Eye (tissue), 1 donor: ENCODE data around the gene LPCAT3.
"Not testable (repeated sequence)": the region's sequence is repeated elsewhere in the genome, so short reads cannot be mapped to it uniquely, and the experiment has no call there.

Source experiments
- DNase-seq: peaks from one replicate; pipeline ENCODE4 v3.0.0-alpha.2; 2015

The LPCAT3 gene, protein sequence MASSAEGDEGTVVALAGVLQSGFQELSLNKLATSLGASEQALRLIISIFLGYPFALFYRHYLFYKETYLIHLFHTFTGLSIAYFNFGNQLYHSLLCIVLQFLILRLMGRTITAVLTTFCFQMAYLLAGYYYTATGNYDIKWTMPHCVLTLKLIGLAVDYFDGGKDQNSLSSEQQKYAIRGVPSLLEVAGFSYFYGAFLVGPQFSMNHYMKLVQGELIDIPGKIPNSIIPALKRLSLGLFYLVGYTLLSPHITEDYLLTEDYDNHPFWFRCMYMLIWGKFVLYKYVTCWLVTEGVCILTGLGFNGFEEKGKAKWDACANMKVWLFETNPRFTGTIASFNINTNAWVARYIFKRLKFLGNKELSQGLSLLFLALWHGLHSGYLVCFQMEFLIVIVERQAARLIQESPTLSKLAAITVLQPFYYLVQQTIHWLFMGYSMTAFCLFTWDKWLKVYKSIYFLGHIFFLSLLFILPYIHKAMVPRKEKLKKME

DNA sequence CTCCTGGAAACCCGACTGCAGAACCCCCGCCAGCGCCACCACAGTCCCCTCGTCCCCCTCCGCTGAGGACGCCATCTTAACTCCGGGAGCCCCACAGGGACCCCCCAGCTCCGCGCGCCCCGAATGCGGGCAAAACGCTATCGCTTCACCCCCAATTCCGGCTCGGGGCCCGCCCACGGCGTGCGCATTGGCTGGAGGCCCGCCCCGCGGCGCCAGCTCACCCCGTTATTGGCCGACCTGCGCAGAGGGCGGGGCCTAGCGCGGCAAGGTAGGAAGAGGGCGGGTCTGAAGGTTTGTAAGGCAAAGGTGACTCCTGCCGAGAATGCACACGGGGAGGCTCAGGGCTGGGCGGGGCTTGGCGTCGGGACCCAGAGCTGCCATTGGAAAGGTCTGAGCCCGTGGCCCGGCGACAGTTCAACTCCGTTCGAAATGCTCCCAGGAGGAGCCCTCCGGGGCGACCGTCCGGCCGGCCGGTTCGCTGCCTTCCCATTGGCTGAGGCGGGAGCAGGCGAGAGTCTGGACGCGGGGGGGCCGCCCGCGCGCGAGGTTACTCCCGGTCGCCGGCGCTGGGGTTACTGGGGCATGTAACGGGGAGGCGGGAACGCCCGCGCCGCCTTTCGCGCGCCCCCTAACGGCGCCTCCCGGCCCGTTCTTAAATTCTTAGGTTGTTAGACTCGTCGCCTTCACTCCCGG, at the start of gene LPCAT3:
LPCAT3 (minus strand) TSS at position 127 of the 693 bp plus-strand sequence; CDS start at position 75, 52 bp downstream.
- peak; percentile 98 for DNase-seq

DNA sequence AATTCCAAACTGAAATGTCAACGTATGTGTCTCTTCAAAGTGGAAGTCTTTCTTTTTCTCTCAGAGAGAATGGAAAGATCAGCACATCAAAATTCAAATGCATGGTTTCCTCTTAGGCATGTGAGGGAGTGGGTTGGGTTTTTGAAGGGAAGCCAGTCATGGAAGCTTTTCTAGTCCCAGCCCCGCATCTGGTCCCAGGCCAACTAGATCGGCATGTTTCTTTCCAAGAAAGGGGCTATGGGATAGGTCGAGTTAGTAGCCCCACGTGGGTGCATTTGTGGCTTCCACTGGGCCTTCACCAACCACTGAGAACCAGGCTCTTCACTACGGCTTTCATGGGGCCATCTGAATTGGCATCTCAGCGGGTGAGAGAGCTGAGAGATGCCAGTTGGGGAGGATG, 48.8 kb upstream of the LPCAT3 start:
- DNase-seq, result no peak

- no peak for DNase-seq
Measured at GRCh38 chr12:7066596-7066995, 48.3 kb upstream of the LPCAT3 start.

GRCh38 chr12:7065073-7065623, 46.9 kb upstream of the LPCAT3 start:
- no peak for DNase-seq

- no peak for DNase-seq
Measured at GRCh38 chr12:7064516-7064915, 46.2 kb upstream of the LPCAT3 start.

DNA sequence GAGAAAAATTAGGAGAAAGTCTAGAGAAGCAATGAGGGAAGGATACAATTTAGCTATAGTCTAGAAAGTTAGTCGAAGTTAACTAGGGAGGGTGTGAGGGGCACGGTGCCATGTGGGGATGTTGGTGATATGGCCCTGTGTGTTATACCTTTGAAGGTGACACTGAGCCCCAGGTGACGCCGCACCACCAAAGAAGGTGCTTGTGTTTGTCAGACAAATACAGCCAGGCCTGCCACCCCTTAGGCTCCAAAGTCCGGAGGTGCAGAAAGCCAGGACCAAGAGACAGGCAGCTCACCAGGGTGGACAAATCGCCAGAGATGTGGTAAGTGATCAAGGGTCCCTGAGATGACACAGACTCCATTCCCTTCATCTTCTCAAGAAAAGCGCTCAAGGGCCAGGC, 43.3 kb upstream of the LPCAT3 start:
- DNase-seq, result no peak

DNA sequence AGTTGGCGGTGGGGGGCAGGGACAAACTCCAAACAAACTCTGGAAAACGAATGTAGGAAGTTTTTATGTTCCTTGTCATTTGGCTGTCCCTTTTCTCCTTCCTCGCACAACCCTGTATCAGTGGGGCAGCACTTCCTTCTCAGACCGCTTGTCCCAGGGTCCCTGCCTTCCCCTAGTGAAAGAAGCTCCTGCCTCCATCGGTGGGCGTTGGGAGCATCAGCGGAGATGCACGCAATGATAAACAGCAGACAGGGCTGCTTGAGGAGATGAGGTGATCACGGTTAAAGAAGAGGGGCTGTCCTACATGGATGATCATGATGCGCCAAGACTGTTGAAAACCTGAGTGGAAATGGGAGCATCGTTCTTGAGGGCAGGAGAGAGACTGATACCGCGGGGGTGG, 42.9 kb upstream of the LPCAT3 start:
- DNase-seq, result no peak

- DNase-seq, result peak; percentile 86
Measured at GRCh38 chr12:7060353-7060954, 42.2 kb upstream of the LPCAT3 start, which contains the start of gene C1S. Gene C1S, plus strand, starts transcription at chr12:7060718. Its CDS starts 1,195 bp downstream, at chr12:7061913.

GRCh38 chr12:7059780-7060179, 41.5 kb upstream of the LPCAT3 start:
- no peak for DNase-seq

- DNase-seq, result no peak
Measured at GRCh38 chr12:7058850-7059395, 40.6 kb upstream of the LPCAT3 start.

DNA sequence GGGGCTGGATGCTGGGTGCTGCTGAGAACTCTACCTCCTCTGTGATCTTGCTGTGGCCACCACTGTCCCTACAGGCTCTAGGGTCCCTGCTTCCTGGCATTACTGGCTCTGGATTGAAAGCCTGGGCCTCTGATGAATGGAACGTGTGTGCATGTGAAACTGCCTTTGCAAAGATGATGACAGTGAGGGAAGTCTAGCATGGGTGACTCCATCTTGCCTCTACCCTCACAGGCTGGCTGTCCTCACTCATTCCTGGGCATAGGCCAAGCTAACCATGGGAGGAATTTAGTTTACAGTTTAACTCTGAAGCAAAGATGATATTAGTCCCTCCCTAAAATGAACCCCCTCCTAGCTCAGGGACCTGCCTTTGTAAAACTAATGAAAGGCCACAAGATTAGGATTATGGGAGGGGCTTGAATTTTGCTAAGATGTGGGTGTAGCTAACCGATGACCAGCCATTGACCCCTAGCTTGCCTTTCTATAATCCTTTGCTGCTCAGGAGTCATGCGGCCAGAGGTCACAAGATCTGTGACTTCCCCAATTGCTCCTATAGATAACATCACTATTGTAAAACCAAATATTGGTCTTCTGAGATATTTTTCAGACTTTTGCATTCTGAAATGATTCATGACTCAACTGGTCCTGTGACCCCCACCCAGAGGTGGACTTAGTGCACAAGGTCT, 40.0 kb upstream of the LPCAT3 start:
- DNase-seq, result no peak

GRCh38 chr12:7055736-7056135, 37.5 kb upstream of the LPCAT3 start:
- not testable (repeated sequence) for DNase-seq

DNA sequence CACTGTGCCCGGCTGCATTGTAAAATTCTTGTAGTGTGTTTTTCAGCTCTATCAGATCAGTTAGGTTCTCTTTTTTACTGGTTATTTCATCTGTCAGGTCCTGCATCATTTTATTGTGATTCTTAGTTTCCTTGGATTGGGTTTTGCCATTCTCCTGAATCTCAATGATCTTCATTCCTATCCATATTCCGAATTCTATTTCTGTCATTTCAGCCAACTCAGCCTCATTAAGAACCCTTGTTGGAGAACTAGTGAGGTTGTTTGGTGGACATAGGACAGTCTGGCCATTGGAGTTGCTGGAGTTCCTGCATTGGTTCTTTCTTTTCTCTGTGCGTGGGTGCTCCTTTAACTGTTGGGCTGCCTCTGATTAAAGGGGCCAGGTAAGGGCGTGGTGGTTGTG, 36.6 kb upstream of the LPCAT3 start:
- no peak for DNase-seq

GRCh38 chr12:7049973-7050372, 31.7 kb upstream of the LPCAT3 start:
- not testable (repeated sequence) for DNase-seq

DNA sequence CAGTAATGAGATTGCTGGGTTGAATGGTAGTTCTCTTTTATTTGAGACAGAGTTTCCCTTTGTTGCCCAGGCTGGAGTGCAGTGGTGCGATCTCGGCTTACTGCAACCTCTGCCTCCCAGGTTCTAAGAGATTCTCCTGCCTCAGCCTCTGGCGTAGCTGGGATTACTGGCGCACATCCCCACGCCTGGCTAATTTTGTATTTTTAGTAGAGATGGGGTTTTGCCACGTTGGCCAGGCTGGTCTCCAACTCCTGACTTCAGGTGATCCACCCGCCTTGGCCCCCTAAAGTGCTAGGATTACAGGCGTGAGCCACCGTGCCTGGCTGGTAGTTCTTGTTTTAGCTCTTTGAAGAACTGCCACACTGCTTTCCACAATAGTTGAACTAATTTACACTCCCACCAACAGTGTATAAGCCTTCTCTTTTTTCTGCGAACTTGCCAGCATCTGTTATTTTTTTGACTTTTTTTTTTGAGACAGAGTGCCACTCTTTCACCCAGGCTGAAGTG, 31.2 kb upstream of the LPCAT3 start:
- DNase-seq, result not testable (repeated sequence)

DNA sequence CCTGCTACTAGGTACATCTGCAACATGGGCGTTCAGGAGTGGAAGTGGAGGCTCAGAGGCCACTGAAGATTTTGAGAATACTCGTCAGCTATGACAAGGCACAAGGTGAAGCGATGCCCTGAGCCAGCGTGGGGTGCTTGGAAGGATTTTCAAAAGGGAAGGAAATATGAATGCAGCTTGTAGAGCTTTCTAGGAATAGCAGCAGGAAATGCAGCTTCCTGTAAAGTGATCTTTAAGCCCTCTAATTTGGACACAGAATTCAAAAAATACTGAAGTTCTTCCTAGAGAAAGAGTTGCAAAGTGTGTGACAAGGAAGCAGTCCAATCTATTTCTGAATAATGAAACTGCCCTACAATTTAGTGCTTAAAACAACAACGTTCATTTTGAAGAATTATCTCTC, 29.0 kb upstream of the LPCAT3 start:
- DNase-seq, result no peak

- DNase-seq, result no peak
Measured at GRCh38 chr12:7046383-7047105, 28.3 kb upstream of the LPCAT3 start.

GRCh38 chr12:7045913-7046312, 27.6 kb upstream of the LPCAT3 start:
- DNase-seq, result no peak

- peak; percentile 18 for DNase-seq
Measured at GRCh38 chr12:7042842-7043241, 24.6 kb upstream of the LPCAT3 start.

DNA sequence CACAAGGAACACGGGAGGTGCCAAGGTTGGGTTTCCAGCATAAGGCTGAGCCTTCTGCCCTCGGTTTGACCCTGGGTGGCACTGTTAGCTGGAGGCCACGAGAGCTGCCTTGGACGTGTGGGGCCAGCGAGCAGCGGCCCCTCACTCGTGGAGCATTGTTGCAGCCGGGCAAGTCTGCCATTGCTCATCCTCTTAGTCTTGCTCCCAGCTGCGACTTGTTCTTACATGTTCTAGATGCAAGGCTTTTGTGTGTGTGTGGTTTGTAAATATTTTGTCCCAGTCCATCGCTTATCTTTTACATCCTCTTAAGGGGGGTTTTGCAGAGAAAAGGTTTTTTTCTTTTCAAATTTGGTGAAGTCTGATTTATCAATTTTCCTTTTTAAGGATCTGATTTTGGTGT, 21.1 kb upstream of the LPCAT3 start:
- no peak for DNase-seq

- no peak for DNase-seq
Measured at GRCh38 chr12:7038591-7038990, 20.3 kb upstream of the LPCAT3 start.
